GM21619 (cell line): ENCODE results near the gene TECR.
"Not testable (repeated sequence)": the region's sequence is repeated elsewhere in the genome, so short reads cannot be mapped to it uniquely, and the experiment has no call there.

ENCODE experiments used
- ATAC-seq: cut with Tn5 transposase; IDR thresholded peaks from one replicate; pipeline ENCODE4 v1.9.1; 2021; ENCODE audit not compliant: unreplicated experiment

Gene TECR

GRCh38 chr19:14580623-14581237 is 51.3 kb downstream of the TECR start:
- ATAC-seq, result no peak

- no peak for ATAC-seq
Observed at GRCh38 chr19:14582894-14583340, 53.5 kb downstream of the TECR start, which contains the start of gene CLEC17A. TSS of gene CLEC17A (plus strand) at chr19:14583084. CDS start at chr19:14583161, 77 bp downstream.

GRCh38 chr19:14584372-14584771 is 55.0 kb downstream of the TECR start:
- ATAC-seq, result not testable (repeated sequence)

- peak; percentile 56 for ATAC-seq
Observed at GRCh38 chr19:14585187-14585586, 55.8 kb downstream of the TECR start.

GRCh38 chr19:14589433-14589832 is 60.0 kb downstream of the TECR start:
- ATAC-seq, result not testable (repeated sequence)

- ATAC-seq, result no peak
Observed at GRCh38 chr19:14595558-14595957, 66.2 kb downstream of the TECR start.

- ATAC-seq, result no peak
Observed at GRCh38 chr19:14599548-14600147, 70.3 kb downstream of the TECR start.

GRCh38 chr19:14603990-14604387 is 74.6 kb downstream of the TECR start:
- ATAC-seq, result peak; percentile 70

- no peak for ATAC-seq
Observed at GRCh38 chr19:14606627-14607026, 77.2 kb downstream of the TECR start.

- ATAC-seq, result no peak
Observed at GRCh38 chr19:14611051-14611450, 81.7 kb downstream of the TECR start.

- ATAC-seq, result not testable (repeated sequence)
Observed at GRCh38 chr19:14612242-14612641, 82.8 kb downstream of the TECR start.

- no peak for ATAC-seq
Observed at GRCh38 chr19:14612657-14613056, 83.3 kb downstream of the TECR start.

GRCh38 chr19:14613399-14614098 is 84.2 kb downstream of the TECR start:
- not testable (repeated sequence) for ATAC-seq

- ATAC-seq, result no peak
Observed at GRCh38 chr19:14614099-14614412, 84.7 kb downstream of the TECR start.
